Right lobe of liver (tissue), 4 donors: Measurements from ENCODE around the gene KCNQ2.

Source experiments
- POLR2A ChIP-seq: fragments of 450-650 bp; IDR thresholded peaks from one replicate; pipeline ENCODE4 v1.6.1; 2017; ENCODE audit warnings: antibody characterized with exemption, mild to moderate bottlenecking
- TF ChIP-seq, protein P1 (sequence below), 4 donors: fragments of 200-600 bp in 3 of 4; fragments of 450-650 bp in 1 of 4; IDR thresholded peaks; one replicate each; pipeline versions ENCODE4 v1.5.1 to v1.8.0; 2016 to 2022; ENCODE audit warnings: antibody characterized with exemption in 4 of 4, mild to moderate bottlenecking in 2 of 4
- donor health status: DM: no; HTN: no; CAD: no.
- donor health status: DM: no; HTN: no; CAD: no.
- donor health status: DM: no; HTN: yes; CAD: no.

- TF ChIP-seq, protein P1, sequence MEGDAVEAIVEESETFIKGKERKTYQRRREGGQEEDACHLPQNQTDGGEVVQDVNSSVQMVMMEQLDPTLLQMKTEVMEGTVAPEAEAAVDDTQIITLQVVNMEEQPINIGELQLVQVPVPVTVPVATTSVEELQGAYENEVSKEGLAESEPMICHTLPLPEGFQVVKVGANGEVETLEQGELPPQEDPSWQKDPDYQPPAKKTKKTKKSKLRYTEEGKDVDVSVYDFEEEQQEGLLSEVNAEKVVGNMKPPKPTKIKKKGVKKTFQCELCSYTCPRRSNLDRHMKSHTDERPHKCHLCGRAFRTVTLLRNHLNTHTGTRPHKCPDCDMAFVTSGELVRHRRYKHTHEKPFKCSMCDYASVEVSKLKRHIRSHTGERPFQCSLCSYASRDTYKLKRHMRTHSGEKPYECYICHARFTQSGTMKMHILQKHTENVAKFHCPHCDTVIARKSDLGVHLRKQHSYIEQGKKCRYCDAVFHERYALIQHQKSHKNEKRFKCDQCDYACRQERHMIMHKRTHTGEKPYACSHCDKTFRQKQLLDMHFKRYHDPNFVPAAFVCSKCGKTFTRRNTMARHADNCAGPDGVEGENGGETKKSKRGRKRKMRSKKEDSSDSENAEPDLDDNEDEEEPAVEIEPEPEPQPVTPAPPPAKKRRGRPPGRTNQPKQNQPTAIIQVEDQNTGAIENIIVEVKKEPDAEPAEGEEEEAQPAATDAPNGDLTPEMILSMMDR (IDR thresholded peaks at IDR 0.05) = no peak
- TF ChIP-seq POLR2A = no peak
Measured at GRCh38 chr20:63379296-63379695, 93.2 kb downstream of the KCNQ2 start.
